ENCODE data around the gene IL17C. TPM values are rescaled to one million over a fixed set of nuclear protein-coding genes. Genes with fewer than 3 reads are reported as not detected.

IL17C gene
- total and polyA plus RNA-seq, 2 of the 8 experiments (the other 6 are each of a cell fraction or from before 2014, with no cell fraction given), result 1.1 to 1.9 TPM

DNA sequence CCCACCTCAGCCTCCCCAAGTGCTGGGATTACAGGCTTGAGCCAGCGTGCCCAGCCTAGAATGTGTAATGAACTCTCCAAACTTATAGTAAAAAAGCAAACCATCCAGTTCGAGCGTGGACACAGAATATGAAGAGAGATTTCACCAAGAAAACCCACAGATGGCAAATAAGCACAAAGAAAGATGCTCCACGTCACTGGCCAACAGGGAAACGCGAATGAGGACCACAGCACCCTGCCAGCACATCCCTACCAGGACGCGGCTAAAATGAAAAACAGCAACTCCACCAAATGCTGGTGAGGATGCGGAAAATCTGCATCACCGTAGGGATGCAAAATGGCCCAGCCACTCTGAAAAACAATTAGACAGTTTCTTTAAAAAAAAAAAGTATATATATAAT lies 23.1 kb downstream of the IL17C start (continued):
- TF ChIP-seq CBX8 (IDR thresholded peaks at IDR 0.05; ENCODE audit: borderline replicate concordance, low read depth, low read length), result no peak

Data from H1 (cell line).